PC-9 (cell line): ENCODE data around the gene DNAH2. TPM values are rescaled to one million over a fixed set of nuclear protein-coding genes. Genes with fewer than 3 reads are reported as not detected.
A peak's percentile ranks its signal among the peaks of the same experiment; 100 is the strongest.

ENCODE experiments used
- BruUV-seq: library from RNA; stranded (reverse); fragments of 400-500 nt; replicated peaks from 2 replicates; lab custom pipeline; 2021; lab: Mats Ljungman, UMichigan
- CTCF ChIA-PET: fragments of 300-600 bp; sonication (Branson Sonifier 250); formaldehyde crosslinking; loops from one replicate; lab custom pipeline; 2022; ENCODE audit warnings: antibody characterized with exemption; lab: Charles Lee
- POLR2A ChIA-PET: fragments of 300-600 bp; sonication (Branson Sonifier 250); formaldehyde crosslinking; loops from one replicate; lab custom pipeline; 2022; ENCODE audit warnings: antibody characterized with exemption; ENCODE audit not compliant: unreplicated experiment; lab: Charles Lee
- DNase-seq, 2 experiments: peaks; one replicate each; pipeline versions ENCODE4 v3.0.0 to v3.0.0-alpha.2; 2015 to 2022; ENCODE audit warnings: mixed read lengths in 1 of 2
- H2AFZ ChIP-seq: fragments of 200-600 bp; sonication (generic); 2 replicates; pipeline ENCODE4 v1.8.1; 2017; ENCODE audit warnings: antibody characterized with exemption
- H3F3A ChIP-seq: fragments of 200-600 bp; sonication (generic); 2 replicates; pipeline ENCODE4 v1.8.1; 2017; ENCODE audit warnings: antibody characterized with exemption, mild to moderate bottlenecking, low read depth; ENCODE audit not compliant: insufficient read depth
- H3K27ac ChIP-seq: fragments of 200-600 bp; sonication (generic); 2 replicates; pipeline ENCODE4 v1.6.1; 2016; ENCODE audit warnings: mixed run types
- H3K27me3 ChIP-seq: fragments of 200-600 bp; sonication (generic); 2 replicates; pipeline ENCODE4 v1.6.1; 2016; ENCODE audit warnings: low read depth, mixed run types; ENCODE audit not compliant: insufficient read depth
- H3K36me3 ChIP-seq: fragments of 200-600 bp; sonication (generic); 2 replicates; pipeline ENCODE4 v1.6.1; 2016; ENCODE audit warnings: low read depth, mixed run types
- H3K4me1 ChIP-seq: fragments of 200-600 bp; sonication (generic); replicated peaks from 2 replicates; pipeline ENCODE4 v1.6.1; 2016; ENCODE audit warnings: mixed run types; ENCODE audit not compliant: insufficient read depth
- H3K4me2 ChIP-seq: fragments of 200-600 bp; sonication (generic); 2 replicates; pipeline ENCODE4 v1.6.1; 2017; ENCODE audit warnings: mixed run types
- H3K4me3 ChIP-seq: fragments of 200-600 bp; sonication (generic); 2 replicates; pipeline ENCODE4 v1.6.1; 2016; ENCODE audit warnings: mixed run types
- H3K79me2 ChIP-seq: fragments of 200-600 bp; sonication (generic); 2 replicates; pipeline ENCODE4 v1.6.1; 2017; ENCODE audit warnings: low read depth, mixed run types
- H3K9me2 ChIP-seq: fragments of 200-600 bp; sonication (generic); 2 replicates; pipeline ENCODE4 v1.8.1; 2017; ENCODE audit warnings: mild to moderate bottlenecking; ENCODE audit not compliant: insufficient read depth
- H3K9me3 ChIP-seq: fragments of 200-600 bp; sonication (generic); 2 replicates; pipeline ENCODE4 v1.8.1; 2016; ENCODE audit warnings: low read depth; ENCODE audit not compliant: insufficient read depth
- H4K20me1 ChIP-seq: fragments of 200-600 bp; sonication (generic); 2 replicates; pipeline ENCODE4 v1.8.1; 2017; ENCODE audit not compliant: insufficient read depth
- EZH2 ChIP-seq: fragments of 200-600 bp; sonication (generic); IDR thresholded peaks from 2 replicates; pipeline ENCODE4 v1.8.0; 2017; ENCODE audit warnings: antibody characterized with exemption, low read depth
- intact Hi-C: fragments of 100-400 bp; cut with micrococcal nuclease; formaldehyde crosslinking; loops from one replicate; pipeline ENCODE4 v1.10.0; 2022; ENCODE audit not compliant: unreplicated experiment
- total RNA-seq: library from RNA; stranded (reverse); gene quantifications from 2 replicates; pipeline ENCODE4 v1.2.3, GENCODE V29; 2021
- TF ChIP-seq, protein P1 (sequence below): fragments of 200-600 bp; sonication (generic); conservative IDR thresholded peaks from 2 replicates; pipeline ENCODE4 v1.6.1; 2017; ENCODE audit warnings: mixed run types, antibody characterized with exemption, mild to moderate bottlenecking, moderate library complexity

The DNAH2 gene
- total RNA-seq, 1 experiment from 2014 or later = 10.6 TPM

DNA sequence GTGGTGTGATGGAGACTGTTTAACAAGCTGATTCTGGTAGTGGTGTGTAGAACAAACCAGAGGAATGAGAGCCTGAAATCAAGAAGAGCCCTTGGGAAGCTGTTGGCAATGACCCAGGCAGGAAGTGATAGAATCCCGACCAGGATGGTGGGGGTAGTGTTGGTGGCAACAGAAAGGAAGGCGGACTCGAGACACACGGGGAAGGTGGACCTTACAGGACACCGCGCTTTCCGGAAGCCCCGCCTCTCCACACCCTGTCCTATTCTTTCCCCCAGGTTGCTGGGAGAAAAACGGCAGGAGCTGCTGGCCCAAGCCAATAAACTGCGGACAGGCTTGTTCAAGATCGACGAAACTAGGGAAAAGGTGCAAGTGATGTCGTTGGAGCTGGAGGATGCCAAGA lies 86.4 kb downstream of the DNAH2 start:
- H3K27ac ChIP-seq = no peak overlapping the region
- H3K9me3 ChIP-seq = no peaks in the 10 kb centered on the region
- H3K27me3 ChIP-seq = no peaks in the 10 kb centered on the region
- peaks cover 15% of the 10 kb centered on the region for H3F3A ChIP-seq
- no peaks in the 10 kb centered on the region for H3K36me3 ChIP-seq
- no TSS peak for BruUV-seq
- DNase-seq = peak in 1 of 2 experiments; percentile 12
- CTCF ChIA-PET = no interaction called here
- no peak overlapping the region for H3K4me3 ChIP-seq
- H4K20me1 ChIP-seq = no peaks in the 10 kb centered on the region
- POLR2A ChIA-PET = interaction anchor here (0.6 kb wide), 1 partner anchor 9 kb away, joined by 4 read pairs; no protein-coding TSS in a partner anchor
- no peak overlapping the region for H2AFZ ChIP-seq
- intact Hi-C loops = no loop called here
- H3K4me2 ChIP-seq = no peak overlapping the region
- H3K79me2 ChIP-seq = no peaks in the 10 kb centered on the region
- peaks cover 17% of the 10 kb centered on the region for H3K4me1 ChIP-seq
- no peaks in the 10 kb centered on the region for H3K9me2 ChIP-seq
- no peak for TF ChIP-seq EZH2
- TF ChIP-seq, protein P1, sequence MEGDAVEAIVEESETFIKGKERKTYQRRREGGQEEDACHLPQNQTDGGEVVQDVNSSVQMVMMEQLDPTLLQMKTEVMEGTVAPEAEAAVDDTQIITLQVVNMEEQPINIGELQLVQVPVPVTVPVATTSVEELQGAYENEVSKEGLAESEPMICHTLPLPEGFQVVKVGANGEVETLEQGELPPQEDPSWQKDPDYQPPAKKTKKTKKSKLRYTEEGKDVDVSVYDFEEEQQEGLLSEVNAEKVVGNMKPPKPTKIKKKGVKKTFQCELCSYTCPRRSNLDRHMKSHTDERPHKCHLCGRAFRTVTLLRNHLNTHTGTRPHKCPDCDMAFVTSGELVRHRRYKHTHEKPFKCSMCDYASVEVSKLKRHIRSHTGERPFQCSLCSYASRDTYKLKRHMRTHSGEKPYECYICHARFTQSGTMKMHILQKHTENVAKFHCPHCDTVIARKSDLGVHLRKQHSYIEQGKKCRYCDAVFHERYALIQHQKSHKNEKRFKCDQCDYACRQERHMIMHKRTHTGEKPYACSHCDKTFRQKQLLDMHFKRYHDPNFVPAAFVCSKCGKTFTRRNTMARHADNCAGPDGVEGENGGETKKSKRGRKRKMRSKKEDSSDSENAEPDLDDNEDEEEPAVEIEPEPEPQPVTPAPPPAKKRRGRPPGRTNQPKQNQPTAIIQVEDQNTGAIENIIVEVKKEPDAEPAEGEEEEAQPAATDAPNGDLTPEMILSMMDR = no peak

DNA sequence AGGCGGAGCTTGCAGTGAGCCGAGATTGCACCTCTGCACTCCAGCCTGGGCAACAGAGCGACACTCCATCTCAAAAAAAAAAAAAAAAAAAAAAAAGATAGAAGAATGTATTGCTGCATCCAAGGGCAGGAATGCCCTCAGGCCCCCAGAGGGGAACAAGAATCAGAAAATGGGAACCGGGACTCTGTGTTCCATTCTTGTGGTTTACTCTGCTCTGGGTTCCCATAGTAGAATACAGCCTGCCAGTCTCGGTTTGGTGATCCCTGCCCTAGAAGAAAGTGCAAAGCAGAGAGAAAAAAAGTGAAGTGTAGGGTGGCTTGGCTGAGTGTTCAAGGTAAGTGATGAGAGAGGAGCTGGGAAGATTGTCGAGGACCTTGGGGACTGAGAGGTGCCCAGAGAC lies 89.0 kb downstream of the DNAH2 start:
- no peak for DNase-seq
- Histone ChIP-seq H3K9me3 (no peaks in the 10 kb centered on the region), H3K4me1 (peaks cover 42% of the 10 kb centered on the region), H3K79me2 (no peaks in the 10 kb centered on the region), H4K20me1 (no peaks in the 10 kb centered on the region), H3K27me3 (no peaks in the 10 kb centered on the region), H2AFZ (no peak overlapping the region), H3F3A (peaks cover 34% of the 10 kb centered on the region), H3K9me2 (no peaks in the 10 kb centered on the region), H3K36me3 (peaks cover 7% of the 10 kb centered on the region; the same call in 1 of the 2 replicates), H3K4me2 (no peak overlapping the region), H3K4me3 (no peak overlapping the region), H3K27ac (peak overlapping the region; percentile 37; the same call in 1 of the 2 replicates)
- CTCF ChIA-PET = no interaction called here
- intact Hi-C loops = loop anchor here (5.0 kb wide), 1 partner anchor 39 kb away; no protein-coding TSS in a partner anchor
- POLR2A ChIA-PET = no interaction called here
- no TSS peak for BruUV-seq
- TF ChIP-seq, protein P1 = no peak

DNA sequence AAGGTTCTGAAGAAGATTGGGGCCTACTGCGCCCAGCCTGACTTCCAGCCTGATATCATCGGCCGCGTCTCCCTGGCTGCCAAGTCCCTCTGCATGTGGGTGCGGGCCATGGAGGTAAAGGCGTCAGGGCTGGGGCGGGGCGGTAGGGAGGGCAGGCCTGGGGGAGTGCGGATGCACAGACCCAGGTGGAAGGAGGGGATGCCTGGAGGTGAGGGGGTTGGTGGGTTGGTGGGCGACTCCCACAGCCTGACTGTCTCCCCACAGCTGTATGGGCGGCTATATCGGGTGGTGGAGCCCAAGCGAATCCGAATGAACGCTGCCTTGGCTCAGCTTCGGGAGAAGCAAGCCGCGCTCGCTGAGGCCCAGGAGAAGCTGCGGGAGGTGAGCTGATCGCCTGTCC lies 89.7 kb downstream of the DNAH2 start:
- DNase-seq = no peak
- Histone ChIP-seq H3K27ac (peak overlapping the region; percentile 37; the same call in 1 of the 2 replicates), H3K4me3 (no peak overlapping the region), H4K20me1 (no peaks in the 10 kb centered on the region), H3K4me1 (peaks cover 43% of the 10 kb centered on the region), H2AFZ (no peak overlapping the region), H3F3A (peaks cover 34% of the 10 kb centered on the region), H3K27me3 (no peaks in the 10 kb centered on the region), H3K79me2 (no peaks in the 10 kb centered on the region), H3K36me3 (peaks cover 7% of the 10 kb centered on the region; the same call in 1 of the 2 replicates), H3K4me2 (no peak overlapping the region), H3K9me2 (no peaks in the 10 kb centered on the region), H3K9me3 (no peaks in the 10 kb centered on the region)
- CTCF ChIA-PET = no interaction called here
- POLR2A ChIA-PET = interaction anchor here (0.7 kb wide), 1 partner anchor 40 kb away, joined by 15 read pairs; no protein-coding TSS in a partner anchor
- TF ChIP-seq, protein P1 = no peak
- TF ChIP-seq EZH2 = no peak
- BruUV-seq = no TSS peak
- intact Hi-C loops = loop anchor here (5.0 kb wide), 1 partner anchor 40 kb away; no protein-coding TSS in a partner anchor
